ENCODE results near the gene ART1.

The ART1 gene

DNA sequence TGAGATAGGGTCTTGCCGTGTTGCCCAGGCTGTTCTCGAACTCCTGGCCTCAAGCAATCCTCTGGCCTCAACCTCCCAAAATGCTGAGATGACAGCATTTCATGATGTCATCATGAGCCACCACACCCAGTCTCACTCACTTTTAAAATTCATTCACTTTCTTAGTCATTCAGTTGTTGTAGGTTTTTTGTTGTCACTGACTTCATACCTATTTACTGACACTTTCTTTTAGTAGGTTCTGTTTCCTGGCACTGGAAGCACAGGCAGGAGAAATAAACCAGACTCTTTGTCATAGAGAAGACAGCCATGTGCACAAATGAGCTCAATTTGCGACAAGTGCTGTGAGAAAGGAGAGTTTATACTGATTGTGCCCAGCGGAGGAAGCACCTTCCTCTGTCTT lies 13.6 kb upstream of the ART1 start:
- TF ChIP-seq, protein P1, sequence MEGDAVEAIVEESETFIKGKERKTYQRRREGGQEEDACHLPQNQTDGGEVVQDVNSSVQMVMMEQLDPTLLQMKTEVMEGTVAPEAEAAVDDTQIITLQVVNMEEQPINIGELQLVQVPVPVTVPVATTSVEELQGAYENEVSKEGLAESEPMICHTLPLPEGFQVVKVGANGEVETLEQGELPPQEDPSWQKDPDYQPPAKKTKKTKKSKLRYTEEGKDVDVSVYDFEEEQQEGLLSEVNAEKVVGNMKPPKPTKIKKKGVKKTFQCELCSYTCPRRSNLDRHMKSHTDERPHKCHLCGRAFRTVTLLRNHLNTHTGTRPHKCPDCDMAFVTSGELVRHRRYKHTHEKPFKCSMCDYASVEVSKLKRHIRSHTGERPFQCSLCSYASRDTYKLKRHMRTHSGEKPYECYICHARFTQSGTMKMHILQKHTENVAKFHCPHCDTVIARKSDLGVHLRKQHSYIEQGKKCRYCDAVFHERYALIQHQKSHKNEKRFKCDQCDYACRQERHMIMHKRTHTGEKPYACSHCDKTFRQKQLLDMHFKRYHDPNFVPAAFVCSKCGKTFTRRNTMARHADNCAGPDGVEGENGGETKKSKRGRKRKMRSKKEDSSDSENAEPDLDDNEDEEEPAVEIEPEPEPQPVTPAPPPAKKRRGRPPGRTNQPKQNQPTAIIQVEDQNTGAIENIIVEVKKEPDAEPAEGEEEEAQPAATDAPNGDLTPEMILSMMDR (IDR thresholded peaks at IDR 0.05; ENCODE audit: insufficient read depth, low read depth, low read length, missing control alignments): no peak
- H3K4me3 ChIP-seq (ENCODE audit: low read depth, low read length): no peak overlapping the region
- no peak for DNase-seq (ENCODE audit: low read depth)

DNA sequence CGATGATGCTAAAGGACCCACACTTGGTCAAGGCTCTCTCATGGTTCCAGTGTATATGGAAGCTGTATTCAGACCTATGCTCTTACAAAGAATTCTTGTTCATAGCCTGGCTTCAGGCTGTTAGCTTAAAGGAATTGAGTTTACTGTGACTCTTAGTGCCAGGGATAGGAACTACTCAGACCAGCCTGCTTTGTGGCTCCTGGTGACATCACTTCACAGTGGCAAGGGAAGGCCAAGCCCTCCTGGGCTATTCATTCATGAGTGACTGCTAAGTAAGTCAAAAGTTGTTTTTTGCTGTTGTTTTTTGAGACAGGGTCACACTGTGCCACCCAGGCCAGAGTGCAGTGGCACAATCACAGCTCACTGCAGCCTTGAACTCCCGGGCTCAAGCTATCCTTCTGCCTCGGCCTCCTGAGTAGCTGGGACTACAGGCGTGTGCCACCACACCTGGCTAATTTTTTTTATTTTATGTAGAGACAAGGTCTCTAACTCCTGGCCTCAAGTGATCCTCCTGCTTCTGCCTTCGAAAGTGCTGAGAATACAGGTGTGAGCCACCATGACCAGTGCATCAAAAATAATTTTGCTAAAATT lies 12.8 kb upstream of the ART1 start:
- TF ChIP-seq, protein P1 (IDR thresholded peaks at IDR 0.05; ENCODE audit: insufficient read depth, low read depth, low read length, missing control alignments): no peak
- no peak for DNase-seq (ENCODE audit: low read depth)
- H3K4me3 ChIP-seq (ENCODE audit: low read depth, low read length): no peak overlapping the region

DNA sequence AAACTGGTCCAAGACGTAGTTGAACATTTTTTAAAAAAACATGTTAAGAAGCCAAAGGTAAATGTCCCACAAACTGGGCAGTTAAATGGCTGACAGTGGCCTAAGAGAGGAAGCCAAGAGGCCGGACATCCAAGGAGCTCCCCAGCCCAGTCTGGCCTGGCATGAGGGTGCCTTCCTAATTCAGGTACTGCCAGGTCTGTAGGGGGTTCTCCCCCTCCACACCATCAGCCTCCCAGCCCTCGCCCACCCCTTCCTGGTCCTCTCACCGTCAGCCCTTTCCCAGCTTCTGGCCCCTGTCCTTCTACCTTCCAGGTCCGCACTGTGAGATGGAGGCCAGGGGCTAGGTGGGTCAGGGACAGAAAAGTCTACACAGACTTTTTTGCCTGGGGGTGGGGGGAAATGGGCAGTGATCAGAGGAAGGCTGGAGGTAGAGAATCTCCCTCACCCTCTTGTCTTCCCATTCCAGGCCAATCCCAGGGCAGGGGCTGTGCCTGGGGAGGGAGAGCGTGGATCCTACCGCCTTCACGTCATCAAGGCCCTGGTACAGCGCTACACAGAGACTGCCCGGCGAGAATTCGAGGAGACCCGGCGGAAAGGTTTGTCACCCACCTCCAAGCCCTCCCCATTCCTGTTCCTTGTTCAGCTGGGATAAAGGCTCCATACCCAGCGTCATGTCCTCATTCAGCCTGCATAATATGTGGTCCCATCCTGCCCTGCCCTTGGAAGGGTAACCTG lies 9.1 kb upstream of the ART1 start:
- no peak for DNase-seq (ENCODE audit: low read depth)
- TF ChIP-seq, protein P1 (IDR thresholded peaks at IDR 0.05; ENCODE audit: insufficient read depth, low read depth, low read length, missing control alignments): no peak
- H3K4me3 ChIP-seq (ENCODE audit: low read depth, low read length): no peak overlapping the region

DNA sequence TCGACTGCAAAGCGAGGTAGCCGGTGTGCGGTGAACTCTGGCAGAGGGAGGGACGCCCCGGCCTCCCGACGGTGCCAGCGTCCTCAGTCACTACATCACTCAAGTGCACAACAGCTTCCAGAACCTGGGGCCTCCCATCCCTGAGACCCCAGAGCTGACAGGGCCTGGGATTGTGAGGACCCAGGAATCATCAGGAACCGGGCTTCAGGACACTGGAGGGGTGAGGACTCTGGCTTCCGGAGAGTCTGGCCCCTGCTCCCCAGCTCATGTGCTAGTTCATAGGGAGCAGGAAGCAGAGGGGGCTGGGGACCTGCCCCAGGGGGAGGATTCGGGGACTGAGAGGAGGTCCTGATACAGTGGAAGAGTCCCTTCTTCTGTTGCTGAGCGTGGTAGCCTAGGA lies 7.7 kb upstream of the ART1 start:
- no peak for DNase-seq (ENCODE audit: low read depth)
- TF ChIP-seq, protein P1 (IDR thresholded peaks at IDR 0.05; ENCODE audit: insufficient read depth, low read depth, low read length, missing control alignments): no peak

DNA sequence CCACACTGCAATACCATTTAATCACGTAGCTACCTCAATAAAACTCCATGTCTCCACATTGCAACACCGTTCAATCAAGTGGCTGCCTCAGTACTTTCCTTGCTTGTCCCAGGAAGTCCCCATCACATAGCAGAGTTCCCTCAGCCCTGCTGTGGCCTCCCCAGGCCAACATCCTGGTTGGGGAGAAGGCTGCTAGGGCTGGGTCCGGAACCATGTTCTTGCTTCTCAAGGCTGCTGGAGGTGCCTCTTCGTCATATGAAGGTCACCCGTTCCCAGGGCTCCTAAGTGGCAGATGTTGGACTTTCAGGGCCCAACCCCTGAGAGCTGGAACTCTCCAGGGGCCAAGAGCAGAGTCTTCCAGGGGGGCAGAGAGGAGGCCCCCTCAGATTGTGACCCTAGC lies 6.4 kb upstream of the ART1 start:
- DNase-seq (ENCODE audit: low read depth): no peak
- H3K4me3 ChIP-seq (ENCODE audit: low read depth, low read length): no peak overlapping the region
- TF ChIP-seq, protein P1 (IDR thresholded peaks at IDR 0.05; ENCODE audit: insufficient read depth, low read depth, low read length, missing control alignments): no peak

More for the DNA sequence above, 7.7 kb upstream of the ART1 start:
- no peak overlapping the region for H3K4me3 ChIP-seq (ENCODE audit: low read depth, low read length)

DNA sequence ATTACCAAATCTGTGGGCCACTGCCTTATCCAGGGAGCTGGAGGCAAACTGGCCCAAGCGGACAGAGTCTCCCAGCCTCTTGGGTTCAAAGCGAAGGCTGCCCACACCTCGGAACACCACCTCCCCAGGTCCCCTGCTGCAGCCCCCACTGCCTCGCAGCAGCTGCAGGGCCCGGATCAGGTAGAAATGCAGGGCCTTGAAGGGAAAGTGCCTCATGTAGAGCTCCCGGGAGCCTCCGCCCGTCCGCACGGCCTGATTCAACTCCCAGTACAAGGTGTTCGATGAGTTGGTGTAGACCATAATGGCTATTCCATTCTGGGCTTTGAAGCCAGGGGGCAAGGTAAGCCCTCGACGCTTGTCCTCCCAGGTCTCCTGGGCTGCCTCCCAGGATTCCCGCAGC lies 5.1 kb upstream of the ART1 start:
- no peak for DNase-seq (ENCODE audit: low read depth)
- TF ChIP-seq, protein P1 (IDR thresholded peaks at IDR 0.05; ENCODE audit: insufficient read depth, low read depth, low read length, missing control alignments): no peak
- H3K4me3 ChIP-seq (ENCODE audit: low read depth, low read length): no peak overlapping the region

All from GM12865 (cell line).